H1 (cell line): ENCODE measurements around the gene CELF5.
"Not testable (repeated sequence)": the region's sequence is repeated elsewhere in the genome, so short reads cannot be mapped to it uniquely, and the experiment has no call there.

Source experiments
- CEBPB ChIP-seq: IDR thresholded peaks from 2 replicates; pipeline ENCODE4 v1.6.1; 2012; ENCODE audit warnings: low read depth, low read length
- CTCF ChIP-seq, 3 experiments: IDR thresholded peaks; 1 replicate in 2 of 3; 2 replicates in 1 of 3; pipeline versions ENCODE4 v1.5.1 to v1.6.1; 2011; ENCODE audit warnings: low read length in 3 of 3, mild to moderate bottlenecking in 3 of 3, inconsistent platforms in 2 of 3, low read depth in 1 of 3, moderate library complexity in 1 of 3; ENCODE audit not compliant: insufficient read depth in 1 of 3; ENCODE audit errors: control extremely low read depth in 1 of 3
- EZH2 ChIP-seq: fragments of 200-600 bp; sonication (generic); IDR thresholded peaks from 2 replicates; pipeline ENCODE4 v1.7.1; 2012; ENCODE audit warnings: low read depth, mild to moderate bottlenecking, moderate library complexity, low read length, inconsistent platforms; ENCODE audit not compliant: severe bottlenecking
- POLR2A ChIP-seq, 2 experiments: IDR thresholded peaks; 1 replicate in 1 of 2; 2 replicates in 1 of 2; pipeline ENCODE4 v1.6.1; 2011; ENCODE audit warnings: low read depth in 2 of 2, low read length in 2 of 2, mild to moderate bottlenecking in 2 of 2; ENCODE audit errors: control extremely low read depth in 1 of 2
- SAP30 ChIP-seq: fragments of 300-600 bp; sonication (generic); IDR thresholded peaks from 2 replicates; pipeline ENCODE4 v1.7.1; 2012; ENCODE audit warnings: low read length, moderate library complexity, mild to moderate bottlenecking, inconsistent platforms; ENCODE audit not compliant: insufficient read depth, insufficient replicate concordance
- USF2 ChIP-seq: IDR thresholded peaks from 2 replicates; pipeline ENCODE4 v1.6.1; 2011; ENCODE audit warnings: low read length, improper control_type of control experiment
- ZNF274 ChIP-seq: IDR thresholded peaks from 2 replicates; pipeline ENCODE4 v1.7.0; 2012; ENCODE audit warnings: low read length, borderline replicate concordance; ENCODE audit errors: extremely low read depth

DNA sequence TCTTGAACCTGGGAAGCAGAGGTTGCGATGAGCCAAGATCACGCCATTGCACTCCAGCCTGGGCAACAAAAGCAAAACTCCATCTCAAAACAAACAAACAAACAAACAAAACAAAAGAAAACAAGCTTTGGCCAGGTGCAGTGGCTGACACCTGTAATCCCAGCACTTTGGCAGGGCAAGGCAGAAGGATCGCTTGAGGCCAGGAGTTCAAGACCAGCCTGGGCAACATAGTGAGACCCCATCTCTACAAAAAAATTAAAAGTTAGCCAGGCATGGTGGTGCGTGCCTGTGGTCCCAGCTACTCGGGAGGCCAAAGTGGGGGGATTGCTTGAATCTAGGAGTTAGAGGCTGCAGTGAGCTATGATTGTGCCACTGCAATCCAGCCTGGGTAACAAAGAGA, 64.0 kb downstream of the CELF5 start:
- not testable (repeated sequence) for TF ChIP-seq CTCF (IDR thresholded peaks at IDR 0.05; ENCODE audit: control extremely low read depth in 1 of 3, insufficient read depth in 1 of 3, low read depth in 1 of 3, low read length in 3 of 3); USF2; ZNF274; CEBPB; POLR2A (IDR thresholded peaks at IDR 0.05; ENCODE audit: control extremely low read depth in 1 of 2, low read depth in 2 of 2, low read length in 2 of 2); SAP30; EZH2
